ENCODE measurements around the gene TSACC.

The TSACC gene

GRCh38 chr1:156392452-156392853 is 54.1 kb downstream of the TSACC start:
- Histone ChIP-seq H3F3A (ENCODE audit: insufficient read depth, low read length) (no peaks in the 10 kb centered on the region), H3K9me3 (replicated peaks; ENCODE audit: insufficient read depth, low read length) (no peaks in the 10 kb centered on the region), H4K20me1 (ENCODE audit: insufficient read depth, low read length) (no peaks in the 10 kb centered on the region), H3K36me3 (replicated peaks; ENCODE audit: insufficient read depth, low read length) (no peaks in the 10 kb centered on the region), H3K27ac (ENCODE audit: low read length) (no peak overlapping the region), H3K4me3 (ENCODE audit: low read length) (no peak overlapping the region), H3K79me2 (ENCODE audit: low read length) (no peaks in the 10 kb centered on the region), H3K9ac (ENCODE audit: low read length) (no peak overlapping the region), H3K4me1 (ENCODE audit: low read length) (no peaks in the 10 kb centered on the region), H3K27me3 (replicated peaks; ENCODE audit: insufficient read depth, low read length) (peaks cover 53% of the 10 kb centered on the region), H2AFZ (ENCODE audit: low read length) (no peak overlapping the region), H3K9me2 (replicated peaks; ENCODE audit: insufficient read depth, low read length) (no peaks in the 10 kb centered on the region), H3K4me2 (ENCODE audit: low read depth, low read length) (no peak overlapping the region)
- DNase-seq, result no peak
- TF ChIP-seq CTCF (IDR thresholded peaks at IDR 0.05; ENCODE audit: low read length) (no peak), EZH2 (optimal IDR thresholded peaks at IDR 0.05; ENCODE audit: low read depth, low read length) (no peak), EZH2phosphoT487 (IDR thresholded peaks at IDR 0.05; ENCODE audit: low read length) (no peak)

- Histone ChIP-seq H3K36me3 (replicated peaks; ENCODE audit: insufficient read depth, low read length) (no peaks in the 10 kb centered on the region), H3K4me3 (ENCODE audit: low read length) (no peak overlapping the region), H3K79me2 (ENCODE audit: low read length) (no peaks in the 10 kb centered on the region), H3K27me3 (replicated peaks; ENCODE audit: insufficient read depth, low read length) (peaks cover 47% of the 10 kb centered on the region), H4K20me1 (ENCODE audit: insufficient read depth, low read length) (no peaks in the 10 kb centered on the region), H3K4me2 (ENCODE audit: low read depth, low read length) (no peak overlapping the region), H3K9me2 (replicated peaks; ENCODE audit: insufficient read depth, low read length) (no peaks in the 10 kb centered on the region), H2AFZ (ENCODE audit: low read length) (no peak overlapping the region), H3K9me3 (replicated peaks; ENCODE audit: insufficient read depth, low read length) (no peaks in the 10 kb centered on the region), H3K27ac (ENCODE audit: low read length) (no peak overlapping the region), H3K9ac (ENCODE audit: low read length) (no peak overlapping the region), H3F3A (ENCODE audit: insufficient read depth, low read length) (no peaks in the 10 kb centered on the region), H3K4me1 (ENCODE audit: low read length) (no peaks in the 10 kb centered on the region)
- TF ChIP-seq EZH2 (optimal IDR thresholded peaks at IDR 0.05; ENCODE audit: low read depth, low read length) (no peak), CTCF (IDR thresholded peaks at IDR 0.05; ENCODE audit: low read length) (no peak), EZH2phosphoT487 (IDR thresholded peaks at IDR 0.05; ENCODE audit: low read length) (no peak)
- DNase-seq, result no peak
Observed at GRCh38 chr1:156393095-156393494, 54.8 kb downstream of the TSACC start.

GRCh38 chr1:156394082-156394481 is 55.8 kb downstream of the TSACC start:
- no peaks in the 10 kb centered on the region for H3K36me3 ChIP-seq (replicated peaks; ENCODE audit: insufficient read depth, low read length)
- no peak overlapping the region for H3K9ac ChIP-seq (ENCODE audit: low read length)
- H3K27ac ChIP-seq (ENCODE audit: low read length), result no peak overlapping the region
- no peaks in the 10 kb centered on the region for H3K4me1 ChIP-seq (ENCODE audit: low read length)
- no peak for TF ChIP-seq EZH2 (optimal IDR thresholded peaks at IDR 0.05; ENCODE audit: low read depth, low read length)
- TF ChIP-seq CTCF (IDR thresholded peaks at IDR 0.05; ENCODE audit: low read length), result no peak
- TF ChIP-seq EZH2phosphoT487 (IDR thresholded peaks at IDR 0.05; ENCODE audit: low read length), result no peak
- no peak overlapping the region for H3K4me3 ChIP-seq (ENCODE audit: low read length)
- H3K9me2 ChIP-seq (replicated peaks; ENCODE audit: insufficient read depth, low read length), result no peaks in the 10 kb centered on the region
- no peaks in the 10 kb centered on the region for H3K79me2 ChIP-seq (ENCODE audit: low read length)
- H2AFZ ChIP-seq (ENCODE audit: low read length), result no peak overlapping the region
- no peaks in the 10 kb centered on the region for H4K20me1 ChIP-seq (ENCODE audit: insufficient read depth, low read length)
- no peak for DNase-seq
- H3K9me3 ChIP-seq (replicated peaks; ENCODE audit: insufficient read depth, low read length), result no peaks in the 10 kb centered on the region
- peaks cover 40% of the 10 kb centered on the region for H3K27me3 ChIP-seq (replicated peaks; ENCODE audit: insufficient read depth, low read length)
- H3F3A ChIP-seq (ENCODE audit: insufficient read depth, low read length), result no peaks in the 10 kb centered on the region
- no peak overlapping the region for H3K4me2 ChIP-seq (ENCODE audit: low read depth, low read length)
